HEK293 (cell line): Measurements from ENCODE around the gene IER3IP1.
A peak's percentile ranks its signal among the peaks of the same experiment; 100 is the strongest.

ENCODE experiments used
- CTCF ChIA-PET: fragments of 350-600 bp; formaldehyde crosslinking; extraction: SDS; loops from one replicate; lab custom pipeline; 2021; ENCODE audit warnings: antibody characterized with exemption; lab: Yijun Ruan, JAX
- POLR2A ChIA-PET: fragments of 300-600 bp; formaldehyde crosslinking; extraction: SDS; loops from one replicate; lab custom pipeline; 2020; ENCODE audit warnings: antibody characterized with exemption, inconsistent platforms; lab: Yijun Ruan, JAX
- H3K27ac ChIP-seq: fragments of 200-500 bp; sonication (Bioruptor generic); 2 replicates; pipeline ENCODE4 v1.5.1; 2014; ENCODE audit warnings: low read depth, low read length, control low read depth, inconsistent platforms; ENCODE audit errors: extremely low read depth
- H3K36me3 ChIP-seq, 2 experiments: fragments of 200-500 bp in 1 of 2; sonication (Bioruptor generic) in 1 of 2; 1 replicate in 1 of 2; 2 replicates in 1 of 2; pipeline ENCODE4 v1.5.1; 2014 to 2017; ENCODE audit warnings: inconsistent platforms in 2 of 2, low read length in 2 of 2; ENCODE audit not compliant: control insufficient read depth in 2 of 2, insufficient read depth in 1 of 2
- H3K4me1 ChIP-seq: fragments of 200-500 bp; sonication (Bioruptor generic); 2 replicates; pipeline ENCODE4 v1.5.1; 2014; ENCODE audit warnings: mild to moderate bottlenecking, low read length, inconsistent platforms; ENCODE audit not compliant: control insufficient read depth, insufficient read depth
- H3K4me3 ChIP-seq: 2 replicates; pipeline ENCODE4 v1.5.1; 2011; ENCODE audit warnings: low read depth, mild to moderate bottlenecking, control low read depth, low read length, moderate library complexity
- H3K9me3 ChIP-seq: fragments of 200-500 bp; sonication (Bioruptor generic); 2 replicates; pipeline ENCODE4 v1.5.1; 2014; ENCODE audit warnings: low read depth, low read length, inconsistent platforms; ENCODE audit not compliant: control insufficient read depth, insufficient read depth
- GLIS2 ChIP-seq: fragments of 450-650 bp; formaldehyde crosslinking; IDR thresholded peaks from 2 replicates; pipeline ENCODE4 v1.5.1; 2016; ENCODE audit warnings: missing biosample characterization, missing genetic modification characterization
- KLF1 ChIP-seq: fragments of 450-650 bp; formaldehyde crosslinking; IDR thresholded peaks from 2 replicates; pipeline ENCODE4 v1.5.1; 2016; ENCODE audit warnings: missing biosample characterization, missing genetic modification characterization
- KLF8 ChIP-seq: fragments of 450-650 bp; formaldehyde crosslinking; IDR thresholded peaks from 2 replicates; pipeline ENCODE4 v1.5.1; 2016; ENCODE audit warnings: missing biosample characterization, missing genetic modification characterization
- KLF9 ChIP-seq: fragments of 450-650 bp; formaldehyde crosslinking; IDR thresholded peaks from 2 replicates; pipeline ENCODE4 v1.5.1; 2016; ENCODE audit warnings: missing biosample characterization, missing genetic modification characterization, low read depth
- OVOL3 ChIP-seq: fragments of 450-650 bp; formaldehyde crosslinking; IDR thresholded peaks from 2 replicates; pipeline ENCODE4 v1.5.1; 2016; ENCODE audit warnings: missing biosample characterization, missing genetic modification characterization
- PRDM10 ChIP-seq: fragments of 450-650 bp; formaldehyde crosslinking; IDR thresholded peaks from 2 replicates; pipeline ENCODE4 v1.5.1; 2016; ENCODE audit warnings: missing biosample characterization, missing genetic modification characterization
- SETDB1 ChIP-seq: IDR thresholded peaks from one replicate; pipeline ENCODE4 v1.6.1; 2017; ENCODE audit warnings: mild to moderate bottlenecking, low read length, moderate library complexity, mixed read lengths; ENCODE audit not compliant: insufficient read length
- SP7 ChIP-seq: fragments of 450-650 bp; formaldehyde crosslinking; IDR thresholded peaks from 2 replicates; pipeline ENCODE4 v1.5.1; 2016; ENCODE audit warnings: missing biosample characterization, missing genetic modification characterization
- TSHZ1 ChIP-seq: fragments of 450-650 bp; formaldehyde crosslinking; IDR thresholded peaks from 2 replicates; pipeline ENCODE4 v1.5.1; 2016; ENCODE audit warnings: missing biosample characterization, missing genetic modification characterization, borderline replicate concordance
- ZBTB10 ChIP-seq: fragments of 450-650 bp; formaldehyde crosslinking; IDR thresholded peaks from 2 replicates; pipeline ENCODE4 v1.5.1; 2016; ENCODE audit warnings: missing biosample characterization, missing genetic modification characterization
- ZEB2 ChIP-seq: fragments of 450-650 bp; formaldehyde crosslinking; IDR thresholded peaks from 2 replicates; pipeline ENCODE4 v1.5.1; 2016; ENCODE audit warnings: missing biosample characterization, missing genetic modification characterization
- ZFP37 ChIP-seq: fragments of 450-650 bp; formaldehyde crosslinking; IDR thresholded peaks from 2 replicates; pipeline ENCODE4 v1.5.1; 2016; ENCODE audit warnings: missing biosample characterization, missing genetic modification characterization
- ZNF155 ChIP-seq: fragments of 450-650 bp; formaldehyde crosslinking; IDR thresholded peaks from 2 replicates; pipeline ENCODE4 v1.5.1; 2016; ENCODE audit warnings: missing biosample characterization, missing genetic modification characterization
- ZNF169 ChIP-seq: fragments of 450-650 bp; formaldehyde crosslinking; IDR thresholded peaks from 2 replicates; pipeline ENCODE4 v1.5.1; 2016; ENCODE audit warnings: missing biosample characterization, missing genetic modification characterization
- ZNF274 ChIP-seq, 2 experiments: fragments of 200-500 bp in 1 of 2; fragments of 450-650 bp in 1 of 2; sonication (Bioruptor generic) in 1 of 2; formaldehyde crosslinking in 1 of 2; IDR thresholded peaks; 2 replicates each; pipeline versions ENCODE4 v1.5.1 to v1.6.1; 2014 to 2016; ENCODE audit warnings: borderline replicate concordance in 1 of 2, inconsistent platforms in 1 of 2, low read length in 1 of 2, missing biosample characterization in 1 of 2, missing genetic modification characterization in 1 of 2
- ZNF335 ChIP-seq: fragments of 450-650 bp; formaldehyde crosslinking; conservative IDR thresholded peaks from 2 replicates; pipeline ENCODE4 v1.5.1; 2016; ENCODE audit warnings: missing biosample characterization, missing genetic modification characterization
- ZNF341 ChIP-seq: fragments of 450-650 bp; formaldehyde crosslinking; IDR thresholded peaks from 2 replicates; pipeline ENCODE4; 2016; ENCODE audit warnings: low read depth, missing biosample characterization, missing genetic modification characterization
- ZNF473 ChIP-seq: fragments of 450-650 bp; formaldehyde crosslinking; IDR thresholded peaks from 2 replicates; pipeline ENCODE4 v1.5.1; 2017; ENCODE audit warnings: missing biosample characterization, missing genetic modification characterization
- ZNF488 ChIP-seq: fragments of 450-650 bp; formaldehyde crosslinking; IDR thresholded peaks from 2 replicates; pipeline ENCODE4 v1.5.1; 2016; ENCODE audit warnings: missing biosample characterization, missing genetic modification characterization
- ZNF501 ChIP-seq: fragments of 450-650 bp; formaldehyde crosslinking; IDR thresholded peaks from 2 replicates; pipeline ENCODE4 v1.5.1; 2016; ENCODE audit warnings: missing biosample characterization, missing genetic modification characterization
- ZNF664 ChIP-seq: fragments of 450-650 bp; formaldehyde crosslinking; IDR thresholded peaks from 2 replicates; pipeline ENCODE4 v1.5.1; 2016; ENCODE audit warnings: missing biosample characterization, missing genetic modification characterization
- ZSCAN30 ChIP-seq: fragments of 450-650 bp; IDR thresholded peaks from 2 replicates; pipeline ENCODE4 v1.5.1; 2018; ENCODE audit warnings: missing biosample characterization, mild to moderate bottlenecking, missing genetic modification characterization, moderate library complexity
- TF ChIP-seq, protein P1 (sequence below): fragments of 450-650 bp; formaldehyde crosslinking; optimal IDR thresholded peaks from 2 replicates; pipeline ENCODE3; 2016; ENCODE audit warnings: missing biosample characterization, mild to moderate bottlenecking, missing genetic modification characterization

IER3IP1 gene

GRCh38 chr18:47175898-47176575 is at the start of gene IER3IP1:
TSS of gene IER3IP1 (minus strand) at chr18:47176364. CDS start at chr18:47176277, 87 bp downstream.
- Histone ChIP-seq H3K4me1 (peaks cover 12% of the 10 kb centered on the region), H3K4me3 (peak within 1 kb of the TSS; percentile 90), H3K9me3 (no peaks in the 10 kb centered on the region), H3K27ac (peak within 1 kb of the TSS; percentile 91), H3K36me3 (peaks cover 0 to 7% of the 10 kb centered on the region in 2 experiments; a peak in 1 of 3 replicates)
- ChIA-PET POLR2A (no interaction called here), CTCF (no interaction called here)
- TF ChIP-seq ZBTB10 (tag by site-specific recombination) (peak; percentile 53; the same call in 1 of the 2 replicates), ZNF274 (IDR thresholded peaks at IDR 0.05; ENCODE audit: low read length) (no peak), ZNF274 (tag by site-specific recombination; IDR thresholded peaks at IDR 0.05; ENCODE audit: borderline replicate concordance) (no peak), GLIS2 (tag by site-specific recombination) (peak; percentile 70), ZNF664 (tag by site-specific recombination) (no peak), ZEB2 (tag by site-specific recombination) (peak; percentile 40; the same call in 1 of the 2 replicates), ZNF169 (tag by site-specific recombination) (no peak), TSHZ1 (tag by site-specific recombination) (no peak), KLF8 (0 out of 2 replicates have a peak, but pooled peaks have one; percentile 54), ZNF473 (no peak), SP7 (tag by site-specific recombination) (peak; percentile 53), KLF9 (peak; percentile 33; the same call in 1 of the 2 replicates), ZNF488 (no peak), SETDB1 (no peak), KLF1 (tag by site-specific recombination) (0 out of 2 replicates have a peak, but pooled peaks have one; percentile 25), PRDM10 (tag by site-specific recombination) (0 out of 2 replicates have a peak, but pooled peaks have one; percentile 15), ZNF335 (tag by site-specific recombination) (peak; percentile 71; the same call in 1 of the 2 replicates), ZNF155 (no peak), ZNF501 (peak; percentile 92; the same call in 1 of the 2 replicates), ZSCAN30 (tag by site-specific recombination) (peak; percentile 59; the same call in 1 of the 2 replicates), OVOL3 (tag by site-specific recombination) (0 out of 2 replicates have a peak, but pooled peaks have one; percentile 28), ZNF341 (tag by site-specific recombination) (peak; percentile 84), ZFP37 (tag by site-specific recombination) (peak; percentile 90)
- TF ChIP-seq, protein P1, sequence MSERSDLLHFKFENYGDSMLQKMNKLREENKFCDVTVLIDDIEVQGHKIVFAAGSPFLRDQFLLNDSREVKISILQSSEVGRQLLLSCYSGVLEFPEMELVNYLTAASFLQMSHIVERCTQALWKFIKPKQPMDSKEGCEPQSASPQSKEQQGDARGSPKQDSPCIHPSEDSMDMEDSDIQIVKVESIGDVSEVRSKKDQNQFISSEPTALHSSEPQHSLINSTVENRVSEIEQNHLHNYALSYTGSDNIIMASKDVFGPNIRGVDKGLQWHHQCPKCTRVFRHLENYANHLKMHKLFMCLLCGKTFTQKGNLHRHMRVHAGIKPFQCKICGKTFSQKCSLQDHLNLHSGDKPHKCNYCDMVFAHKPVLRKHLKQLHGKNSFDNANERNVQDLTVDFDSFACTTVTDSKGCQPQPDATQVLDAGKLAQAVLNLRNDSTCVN (tag by site-specific recombination) = peak; percentile 84
